ENCODE data around the gene KANSL1.
A peak's percentile ranks its signal among the peaks of the same experiment; 100 is the strongest.

Gene KANSL1

GRCh38 chr17:46026166-46027047, 166.8 kb downstream of the KANSL1 start:
- peak; percentile 11 for ATAC-seq

GRCh38 chr17:46025510-46026165, 167.6 kb downstream of the KANSL1 start:
- TF ChIP-seq, protein P1, sequence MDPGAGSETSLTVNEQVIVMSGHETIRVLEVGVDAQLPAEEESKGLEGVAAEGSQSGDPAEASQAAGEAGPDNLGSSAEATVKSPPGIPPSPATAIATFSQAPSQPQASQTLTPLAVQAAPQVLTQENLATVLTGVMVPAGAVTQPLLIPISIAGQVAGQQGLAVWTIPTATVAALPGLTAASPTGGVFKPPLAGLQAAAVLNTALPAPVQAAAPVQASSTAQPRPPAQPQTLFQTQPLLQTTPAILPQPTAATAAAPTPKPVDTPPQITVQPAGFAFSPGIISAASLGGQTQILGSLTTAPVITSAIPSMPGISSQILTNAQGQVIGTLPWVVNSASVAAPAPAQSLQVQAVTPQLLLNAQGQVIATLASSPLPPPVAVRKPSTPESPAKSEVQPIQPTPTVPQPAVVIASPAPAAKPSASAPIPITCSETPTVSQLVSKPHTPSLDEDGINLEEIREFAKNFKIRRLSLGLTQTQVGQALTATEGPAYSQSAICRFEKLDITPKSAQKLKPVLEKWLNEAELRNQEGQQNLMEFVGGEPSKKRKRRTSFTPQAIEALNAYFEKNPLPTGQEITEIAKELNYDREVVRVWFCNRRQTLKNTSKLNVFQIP (CRISPR knock-in tag; IDR thresholded peaks at IDR 0.05; ENCODE audit: borderline replicate concordance, low read depth) = no peak
- no peak for TF ChIP-seq BACH2 (CRISPR knock-in tag; IDR thresholded peaks at IDR 0.05; ENCODE audit: borderline replicate concordance)
- TF ChIP-seq ZFP3 (CRISPR knock-in tag; IDR thresholded peaks at IDR 0.05) = no peak
- TF ChIP-seq GLIS3 (CRISPR knock-in tag; IDR thresholded peaks at IDR 0.05) = no peak
- TF ChIP-seq, protein P2, sequence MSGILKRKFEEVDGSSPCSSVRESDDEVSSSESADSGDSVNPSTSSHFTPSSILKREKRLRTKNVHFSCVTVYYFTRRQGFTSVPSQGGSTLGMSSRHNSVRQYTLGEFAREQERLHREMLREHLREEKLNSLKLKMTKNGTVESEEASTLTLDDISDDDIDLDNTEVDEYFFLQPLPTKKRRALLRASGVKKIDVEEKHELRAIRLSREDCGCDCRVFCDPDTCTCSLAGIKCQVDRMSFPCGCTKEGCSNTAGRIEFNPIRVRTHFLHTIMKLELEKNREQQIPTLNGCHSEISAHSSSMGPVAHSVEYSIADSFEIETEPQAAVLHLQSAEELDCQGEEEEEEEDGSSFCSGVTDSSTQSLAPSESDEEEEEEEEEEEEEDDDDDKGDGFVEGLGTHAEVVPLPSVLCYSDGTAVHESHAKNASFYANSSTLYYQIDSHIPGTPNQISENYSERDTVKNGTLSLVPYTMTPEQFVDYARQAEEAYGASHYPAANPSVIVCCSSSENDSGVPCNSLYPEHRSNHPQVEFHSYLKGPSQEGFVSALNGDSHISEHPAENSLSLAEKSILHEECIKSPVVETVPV (CRISPR knock-in tag; IDR thresholded peaks at IDR 0.05) = no peak
- TF ChIP-seq PPARA (CRISPR knock-in tag; IDR thresholded peaks at IDR 0.05; ENCODE audit: borderline replicate concordance) = no peak
- no peak for TF ChIP-seq TOX (CRISPR knock-in tag; IDR thresholded peaks at IDR 0.05; ENCODE audit: borderline replicate concordance)
- ATAC-seq = peak; percentile 11

More at GRCh38 chr17:46026166-46027047, 166.8 kb downstream of the KANSL1 start:
- TF ChIP-seq SNAI2 (CRISPR knock-in tag; IDR thresholded peaks at IDR 0.05) (no peak), ZNF8 (CRISPR knock-in tag; IDR thresholded peaks at IDR 0.05) (no peak), ARNTL (CRISPR knock-in tag; IDR thresholded peaks at IDR 0.05; ENCODE audit: borderline replicate concordance, low read depth) (no peak), GLIS3 (CRISPR knock-in tag; IDR thresholded peaks at IDR 0.05) (no peak), TOX (CRISPR knock-in tag; IDR thresholded peaks at IDR 0.05; ENCODE audit: borderline replicate concordance) (no peak), RARB (CRISPR knock-in tag; IDR thresholded peaks at IDR 0.05) (no peak), BACH2 (CRISPR knock-in tag; IDR thresholded peaks at IDR 0.05; ENCODE audit: borderline replicate concordance) (no peak), ISL1 (CRISPR knock-in tag; IDR thresholded peaks at IDR 0.05) (no peak), ZNF70 (CRISPR knock-in tag; IDR thresholded peaks at IDR 0.05) (no peak), TCF4 (CRISPR knock-in tag; IDR thresholded peaks at IDR 0.05; ENCODE audit: borderline replicate concordance) (no peak), OSR1 (CRISPR knock-in tag; IDR thresholded peaks at IDR 0.05) (no peak), ZFP30 (CRISPR knock-in tag; IDR thresholded peaks at IDR 0.05) (no peak), ZFP3 (CRISPR knock-in tag; IDR thresholded peaks at IDR 0.05) (no peak), ZNF565 (CRISPR knock-in tag; conservative IDR thresholded peaks at IDR 0.05; ENCODE audit: low read depth) (no peak), ZC3H10 (CRISPR knock-in tag; IDR thresholded peaks at IDR 0.05) (no peak), PPARA (CRISPR knock-in tag; IDR thresholded peaks at IDR 0.05; ENCODE audit: borderline replicate concordance) (no peak), ESRRG (CRISPR knock-in tag; IDR thresholded peaks at IDR 0.05) (no peak)
- TF ChIP-seq, protein P3, sequence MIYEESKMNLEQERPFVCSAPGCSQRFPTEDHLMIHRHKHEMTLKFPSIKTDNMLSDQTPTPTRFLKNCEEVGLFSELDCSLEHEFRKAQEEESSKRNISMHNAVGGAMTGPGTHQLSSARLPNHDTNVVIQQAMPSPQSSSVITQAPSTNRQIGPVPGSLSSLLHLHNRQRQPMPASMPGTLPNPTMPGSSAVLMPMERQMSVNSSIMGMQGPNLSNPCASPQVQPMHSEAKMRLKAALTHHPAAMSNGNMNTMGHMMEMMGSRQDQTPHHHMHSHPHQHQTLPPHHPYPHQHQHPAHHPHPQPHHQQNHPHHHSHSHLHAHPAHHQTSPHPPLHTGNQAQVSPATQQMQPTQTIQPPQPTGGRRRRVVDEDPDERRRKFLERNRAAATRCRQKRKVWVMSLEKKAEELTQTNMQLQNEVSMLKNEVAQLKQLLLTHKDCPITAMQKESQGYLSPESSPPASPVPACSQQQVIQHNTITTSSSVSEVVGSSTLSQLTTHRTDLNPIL (CRISPR knock-in tag; IDR thresholded peaks at IDR 0.05; ENCODE audit: low read depth) = no peak
- TF ChIP-seq, protein P2 (CRISPR knock-in tag; IDR thresholded peaks at IDR 0.05) = no peak

DNA sequence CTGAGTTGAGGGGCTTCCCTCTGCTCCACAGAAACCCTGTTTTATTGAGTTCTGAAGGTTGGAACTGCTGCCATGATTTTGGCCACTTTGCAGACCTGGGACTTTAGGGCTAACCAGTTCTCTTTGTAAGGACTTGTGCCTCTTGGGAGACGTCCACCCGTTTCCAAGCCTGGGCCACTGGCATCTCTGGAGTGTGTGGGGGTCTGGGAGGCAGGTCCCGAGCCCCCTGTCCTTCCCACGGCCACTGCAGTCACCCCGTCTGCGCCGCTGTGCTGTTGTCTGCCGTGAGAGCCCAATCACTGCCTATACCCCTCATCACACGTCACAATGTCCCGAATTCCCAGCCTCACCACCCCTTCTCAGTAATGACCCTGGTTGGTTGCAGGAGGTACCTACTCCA, 168.2 kb downstream of the KANSL1 start:
- ATAC-seq = peak; percentile 4; the same call in 2 of the 3 replicates
- TF ChIP-seq ZNF8 (CRISPR knock-in tag; IDR thresholded peaks at IDR 0.05) (no peak), ZFP3 (CRISPR knock-in tag; IDR thresholded peaks at IDR 0.05) (no peak), ZNF70 (CRISPR knock-in tag; IDR thresholded peaks at IDR 0.05) (no peak), BACH2 (CRISPR knock-in tag; IDR thresholded peaks at IDR 0.05; ENCODE audit: borderline replicate concordance) (no peak), CSDC2 (CRISPR knock-in tag; IDR thresholded peaks at IDR 0.05) (no peak), TCF4 (CRISPR knock-in tag; IDR thresholded peaks at IDR 0.05; ENCODE audit: borderline replicate concordance) (no peak), ARNTL (CRISPR knock-in tag; IDR thresholded peaks at IDR 0.05; ENCODE audit: borderline replicate concordance, low read depth) (no peak), ISL1 (CRISPR knock-in tag; IDR thresholded peaks at IDR 0.05) (no peak)
- TF ChIP-seq, protein P1 (CRISPR knock-in tag; IDR thresholded peaks at IDR 0.05; ENCODE audit: borderline replicate concordance, low read depth) = no peak
